KMS-11 (cell line): ENCODE data around the gene SNRPD1.

Experiments
- H2AFZ ChIP-seq: fragments of 200-600 bp; sonication (generic); 2 replicates; pipeline ENCODE4 v1.6.1; 2016; ENCODE audit warnings: antibody characterized with exemption, mixed run types, low read depth
- H3K27ac ChIP-seq: fragments of 200-600 bp; sonication (generic); 2 replicates; pipeline ENCODE4 v1.6.1; 2016; ENCODE audit warnings: mild to moderate bottlenecking, mixed run types
- H3K27me3 ChIP-seq: fragments of 200-600 bp; sonication (generic); 2 replicates; pipeline ENCODE4 v1.6.1; 2017; ENCODE audit warnings: mild to moderate bottlenecking, low read depth, mixed run types, moderate library complexity; ENCODE audit not compliant: insufficient read depth
- H3K36me3 ChIP-seq: fragments of 200-600 bp; sonication (generic); 2 replicates; pipeline ENCODE4 v1.6.1; 2017; ENCODE audit warnings: mild to moderate bottlenecking, mixed run types; ENCODE audit not compliant: insufficient read depth
- H3K4me1 ChIP-seq: fragments of 200-600 bp; sonication (generic); 2 replicates; pipeline ENCODE4 v1.6.1; 2016; ENCODE audit warnings: mild to moderate bottlenecking, low read depth, mixed run types; ENCODE audit not compliant: poor library complexity, severe bottlenecking
- H3K4me2 ChIP-seq: fragments of 200-600 bp; sonication (generic); 2 replicates; pipeline ENCODE4 v1.7.0; 2016; ENCODE audit warnings: mild to moderate bottlenecking, mixed run types
- H3K4me3 ChIP-seq: fragments of 200-600 bp; sonication (generic); IDR thresholded peaks from 2 replicates; pipeline ENCODE4 v1.6.1; 2017; ENCODE audit warnings: low read depth, low read length, mixed read lengths; ENCODE audit not compliant: insufficient read depth
- H3K79me2 ChIP-seq: fragments of 200-600 bp; sonication (generic); 2 replicates; pipeline ENCODE4 v1.6.1; 2016; ENCODE audit warnings: low read depth, mixed run types; ENCODE audit not compliant: insufficient read depth
- H3K9ac ChIP-seq: fragments of 200-600 bp; sonication (generic); 2 replicates; pipeline ENCODE4 v1.6.1; 2016; ENCODE audit warnings: mild to moderate bottlenecking, mixed run types
- H4K20me1 ChIP-seq: fragments of 200-600 bp; sonication (generic); 2 replicates; pipeline ENCODE4 v1.6.1; 2016; ENCODE audit warnings: mild to moderate bottlenecking, mixed run types; ENCODE audit not compliant: insufficient read depth
- CTCF ChIP-seq: fragments of 200-600 bp; sonication (generic); conservative IDR thresholded peaks from 2 replicates; pipeline ENCODE4 v1.6.1; 2017; ENCODE audit warnings: low read depth, mild to moderate bottlenecking, antibody characterized with exemption, low read length, moderate library complexity, mixed read lengths

Gene SNRPD1

GRCh38 chr18:21682371-21683051, 70.4 kb downstream of the SNRPD1 start:
- Histone ChIP-seq H3K36me3 (peaks cover 5% of the 10 kb centered on the region; the same call in 1 of the 2 replicates), H3K4me3 (no peak overlapping the region), H3K9ac (no peak overlapping the region), H3K4me1 (no peaks in the 10 kb centered on the region), H2AFZ (no peak overlapping the region), H3K27ac (peak overlapping the region; percentile 39), H3K27me3 (no peaks in the 10 kb centered on the region), H4K20me1 (no peaks in the 10 kb centered on the region), H3K4me2 (peak overlapping the region; percentile 36), H3K79me2 (no peaks in the 10 kb centered on the region; the same call in 1 of the 2 replicates)
- TF ChIP-seq CTCF, result no peak
